HG03135 (cell line): ENCODE measurements around the gene CHCHD3.
A peak's percentile ranks its signal among the peaks of the same experiment; 100 is the strongest.

Source experiments
- ATAC-seq: cut with Tn5 transposase; IDR thresholded peaks from one replicate; pipeline ENCODE4 v1.9.1; 2021; ENCODE audit warnings: mild to moderate bottlenecking, moderate library complexity; ENCODE audit not compliant: unreplicated experiment

Gene CHCHD3

DNA sequence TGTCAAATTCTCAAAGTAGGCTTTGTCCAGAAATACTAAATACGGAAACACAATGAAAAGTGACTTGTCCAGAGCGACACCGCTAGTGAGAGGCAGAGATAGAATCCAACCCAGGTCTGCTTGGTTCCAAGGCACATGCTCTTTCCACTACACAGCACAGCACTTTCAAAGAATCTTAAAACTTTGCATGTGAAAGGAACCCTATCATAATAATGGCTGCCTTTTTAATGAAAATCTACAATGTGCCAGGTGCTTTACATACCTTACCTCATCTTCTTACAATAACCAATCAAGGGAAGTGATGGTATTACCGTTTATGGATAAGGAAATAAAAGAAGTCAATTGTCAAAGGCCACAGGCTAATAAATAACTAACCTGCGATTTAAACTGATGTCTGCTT, 2.6 kb downstream of the CHCHD3 start:
- ATAC-seq: no peak

DNA sequence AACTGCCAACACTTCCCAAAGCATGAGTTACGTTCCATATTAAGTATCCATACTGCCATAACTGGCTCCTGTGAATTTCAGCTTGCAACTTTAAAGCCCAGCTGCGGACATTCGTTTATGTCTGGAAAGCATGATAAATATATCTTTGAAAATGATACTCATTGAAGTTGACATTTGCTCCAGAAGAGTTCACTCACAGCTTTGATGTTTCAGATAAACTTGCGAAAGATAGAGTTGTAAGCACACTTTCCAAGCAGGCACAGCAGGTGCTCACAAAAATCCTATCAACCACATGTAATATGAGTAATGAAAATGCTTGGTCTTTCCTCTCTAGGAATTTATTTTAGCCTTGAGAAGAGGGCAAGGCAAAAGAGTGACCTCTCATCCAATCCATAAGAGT, 4.5 kb downstream of the CHCHD3 start:
- no peak for ATAC-seq

DNA sequence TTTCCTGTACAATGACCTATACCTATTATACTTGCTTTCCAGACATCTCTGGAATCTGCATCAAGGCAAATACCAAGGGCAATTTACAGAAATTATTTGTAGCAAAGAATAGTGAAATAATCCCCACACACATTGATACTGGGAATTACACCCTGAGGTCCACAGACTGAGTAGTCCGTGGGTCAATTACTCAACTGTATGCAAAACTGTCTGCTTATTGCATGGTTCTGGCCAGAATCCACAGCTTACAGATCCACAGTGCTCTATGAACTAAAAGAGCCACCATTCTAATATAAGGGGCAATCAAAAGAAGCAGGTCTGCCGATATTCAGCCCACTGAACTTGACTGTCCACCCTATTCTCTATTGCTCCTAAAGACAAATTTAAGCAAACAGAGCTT, 5.7 kb downstream of the CHCHD3 start:
- ATAC-seq: no peak

DNA sequence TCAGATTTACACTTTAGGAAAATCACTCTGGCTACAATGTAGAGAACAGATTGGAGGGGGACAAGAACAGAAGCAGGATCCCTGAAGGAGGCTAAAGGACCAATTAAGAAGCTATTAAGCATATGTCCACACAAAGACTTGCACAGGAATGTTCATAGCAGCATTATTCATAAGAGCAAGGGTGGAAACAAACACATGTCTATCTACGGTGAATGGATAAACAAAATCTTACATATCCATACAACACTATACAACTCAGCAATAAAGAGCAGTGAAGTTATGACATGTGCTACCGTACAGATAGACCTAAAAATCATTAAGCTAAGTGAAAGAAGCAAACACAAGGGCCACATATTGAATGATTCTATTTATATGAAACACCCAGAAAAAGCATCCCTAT, 10.4 kb downstream of the CHCHD3 start:
- ATAC-seq: no peak

DNA sequence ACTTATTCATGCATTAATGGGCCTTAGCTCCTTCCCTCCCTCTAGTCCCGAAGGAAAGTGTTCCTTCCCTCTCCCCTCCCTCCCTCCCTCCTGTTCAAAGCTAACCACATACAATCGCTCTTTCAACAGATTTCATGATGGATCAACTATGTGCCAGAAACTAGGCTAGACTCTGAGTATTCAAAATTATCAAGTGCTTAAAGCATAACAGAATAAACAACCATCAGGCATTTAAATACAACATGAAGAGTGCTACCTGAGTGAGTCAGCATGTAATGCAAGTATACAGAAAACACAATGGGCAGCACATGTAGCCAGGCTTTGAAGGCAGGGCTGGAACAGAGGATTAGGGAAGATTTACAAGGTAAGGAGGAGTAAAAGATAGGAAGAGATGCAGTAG, 11.3 kb downstream of the CHCHD3 start:
- no peak for ATAC-seq

DNA sequence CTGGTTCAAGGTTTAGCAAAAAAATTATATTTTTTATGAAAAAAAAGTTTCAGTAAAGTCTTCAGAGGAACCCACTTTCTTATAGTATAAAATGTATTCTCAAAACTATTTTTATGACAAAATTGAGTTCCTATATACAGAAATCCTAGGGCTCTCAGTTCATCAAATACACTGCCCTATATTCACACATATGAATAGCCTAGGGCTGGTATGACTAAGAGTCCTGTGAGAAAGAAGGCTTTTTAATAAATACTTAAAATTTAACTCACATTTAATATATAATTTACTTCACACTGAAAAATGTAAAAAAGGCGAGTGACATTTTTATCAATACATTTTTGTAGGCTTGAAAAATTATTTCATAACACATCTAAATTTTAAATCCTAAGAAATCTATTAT, 16.6 kb downstream of the CHCHD3 start:
- no peak for ATAC-seq

DNA sequence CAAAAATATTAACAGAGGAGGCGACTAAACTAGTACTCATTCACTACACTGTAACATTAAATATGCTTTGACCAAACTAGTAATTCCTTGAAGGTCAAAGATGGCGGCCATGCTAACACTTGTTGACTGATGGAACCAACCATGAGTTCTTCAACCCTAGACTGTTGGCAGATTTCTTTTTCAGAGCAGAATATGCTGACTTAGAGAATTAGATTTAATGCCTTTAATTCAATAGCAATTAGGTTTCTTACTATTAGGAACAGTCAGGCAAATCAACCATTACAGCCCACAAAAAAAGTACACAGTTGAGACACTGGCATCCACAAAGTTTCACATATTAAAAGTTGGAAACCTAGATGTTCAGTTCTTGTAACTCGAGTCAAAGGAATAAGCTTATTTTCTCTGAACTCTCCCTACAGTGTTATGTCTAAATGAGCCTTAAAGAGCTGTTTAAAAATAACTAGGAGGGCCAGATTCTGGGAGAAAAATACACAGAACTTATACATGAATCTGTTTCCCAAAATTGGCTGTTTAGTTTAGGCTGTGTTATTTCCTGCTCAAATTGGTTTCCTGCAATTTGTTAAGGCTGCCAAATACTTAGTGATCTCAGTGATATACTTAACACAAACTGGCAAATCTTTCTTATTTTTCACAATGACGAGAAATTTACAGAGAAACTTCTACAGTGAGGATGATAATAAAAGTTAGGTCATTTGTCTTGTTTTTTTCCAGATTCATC, 17.6 kb downstream of the CHCHD3 start:
- no peak for ATAC-seq

DNA sequence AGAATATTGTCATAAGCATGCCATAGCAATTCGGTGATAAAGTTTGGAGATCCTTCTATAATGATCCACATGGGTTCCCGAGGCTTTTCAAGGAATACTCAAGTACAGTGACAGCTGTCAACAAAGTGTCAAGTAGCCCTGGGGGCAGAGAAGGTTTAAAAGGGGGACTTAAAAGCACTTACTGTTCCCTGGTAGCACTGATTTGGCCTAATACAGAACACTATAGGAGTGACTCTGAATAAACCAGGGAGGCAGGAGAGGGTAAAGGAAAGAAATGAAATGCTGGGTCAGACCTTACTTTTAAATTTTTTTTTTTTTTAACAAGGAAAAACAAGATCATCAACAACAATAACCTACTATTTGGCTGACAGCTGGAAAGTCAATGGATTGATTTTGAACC, 20.1 kb downstream of the CHCHD3 start:
- no peak for ATAC-seq

DNA sequence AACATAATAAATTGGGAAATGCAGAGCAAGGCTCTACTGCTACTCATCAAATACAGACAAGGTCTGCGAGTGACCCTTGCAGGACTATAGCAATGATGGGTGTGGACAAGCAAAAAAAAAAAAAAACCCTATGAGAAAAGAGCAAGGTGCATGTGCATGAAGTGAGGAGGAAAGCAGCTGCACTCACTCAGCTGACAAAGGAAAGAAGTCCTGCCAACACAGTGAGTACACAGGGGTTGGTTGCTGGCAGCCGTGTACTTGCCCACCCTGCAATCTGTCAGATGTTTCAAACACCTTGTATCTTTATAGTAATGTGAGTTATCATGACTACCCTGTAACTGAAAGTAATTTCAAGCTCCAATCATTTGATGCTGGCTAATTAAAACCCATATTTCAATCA, 20.5 kb downstream of the CHCHD3 start:
- no peak for ATAC-seq

DNA sequence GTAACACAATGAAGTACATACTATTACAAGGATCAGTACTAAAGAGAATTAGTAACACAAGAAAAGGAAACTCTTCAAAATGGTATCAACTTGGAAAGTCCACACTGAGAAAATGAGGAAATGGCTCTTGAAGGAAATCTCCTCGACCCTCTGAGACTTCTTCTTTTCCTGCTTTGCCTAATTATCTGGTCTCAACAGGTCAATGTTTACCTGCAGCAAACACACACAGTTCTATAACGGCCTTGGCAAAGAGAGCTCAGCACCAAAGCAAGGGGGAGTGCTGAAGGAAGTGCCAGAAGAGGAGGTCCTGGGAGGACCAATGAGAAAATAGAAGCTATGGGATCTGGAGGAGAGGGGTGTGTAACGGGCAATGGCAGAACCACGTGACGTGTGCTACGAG, 21.9 kb downstream of the CHCHD3 start:
- no peak for ATAC-seq

DNA sequence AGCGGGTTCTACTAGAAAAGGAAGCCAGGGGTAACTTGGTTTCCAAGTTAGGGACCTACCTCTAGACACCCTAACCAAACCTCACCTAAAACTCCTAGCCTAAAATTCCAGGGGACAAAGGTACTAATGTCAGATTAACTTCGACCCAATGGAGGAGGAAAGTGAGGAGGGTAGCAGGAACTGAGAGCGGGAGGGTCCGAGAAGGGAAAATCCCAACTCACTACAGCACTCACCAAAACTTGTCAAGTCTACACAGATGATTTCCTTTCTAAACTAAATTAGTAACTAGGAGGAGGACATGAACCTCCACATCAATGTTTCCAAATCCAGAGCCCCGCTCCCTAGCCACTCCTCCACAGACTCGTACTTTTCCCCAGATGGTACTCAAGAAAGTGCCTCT, 22.6 kb downstream of the CHCHD3 start:
- ATAC-seq: no peak

DNA sequence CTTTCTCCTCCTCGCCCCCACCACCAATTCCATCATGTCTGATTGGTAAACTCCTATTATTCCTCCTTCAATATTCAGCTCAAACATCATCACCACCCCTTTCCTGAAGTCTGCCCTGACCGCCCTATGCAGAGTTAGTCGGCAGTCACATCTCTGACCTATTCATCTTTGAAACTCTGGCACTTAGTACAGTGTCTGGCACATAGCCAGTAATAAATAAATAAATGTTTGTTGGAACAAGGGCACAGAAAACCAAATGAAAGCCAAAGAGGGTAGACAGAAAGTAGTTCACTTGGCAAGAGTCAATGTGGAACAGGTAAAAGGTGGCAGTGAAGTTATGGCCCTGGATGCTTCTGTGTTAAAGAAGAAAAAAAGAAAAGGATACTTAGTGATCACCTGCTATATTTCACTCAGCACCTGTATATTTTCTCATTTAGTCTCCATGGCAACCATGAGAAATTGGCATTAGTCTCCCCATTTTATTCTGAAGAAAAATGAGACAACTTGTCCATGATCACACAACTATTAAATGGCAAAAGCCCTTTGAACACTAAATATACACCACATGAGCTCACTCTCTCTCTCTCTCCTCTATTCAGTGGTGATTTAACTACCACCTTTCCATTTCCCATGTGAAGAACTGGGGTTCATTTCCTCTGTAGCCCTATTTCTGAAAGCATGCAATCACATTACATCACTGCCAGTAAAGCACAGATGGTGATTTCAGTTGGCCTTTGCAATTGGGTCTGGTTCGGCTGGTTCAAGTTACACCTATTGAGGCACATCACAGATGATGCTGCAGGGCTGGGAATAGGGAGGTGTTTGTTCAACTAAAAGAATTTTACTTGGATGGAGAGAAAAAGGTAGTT, 25.3 kb downstream of the CHCHD3 start:
- ATAC-seq: peak; percentile 47

DNA sequence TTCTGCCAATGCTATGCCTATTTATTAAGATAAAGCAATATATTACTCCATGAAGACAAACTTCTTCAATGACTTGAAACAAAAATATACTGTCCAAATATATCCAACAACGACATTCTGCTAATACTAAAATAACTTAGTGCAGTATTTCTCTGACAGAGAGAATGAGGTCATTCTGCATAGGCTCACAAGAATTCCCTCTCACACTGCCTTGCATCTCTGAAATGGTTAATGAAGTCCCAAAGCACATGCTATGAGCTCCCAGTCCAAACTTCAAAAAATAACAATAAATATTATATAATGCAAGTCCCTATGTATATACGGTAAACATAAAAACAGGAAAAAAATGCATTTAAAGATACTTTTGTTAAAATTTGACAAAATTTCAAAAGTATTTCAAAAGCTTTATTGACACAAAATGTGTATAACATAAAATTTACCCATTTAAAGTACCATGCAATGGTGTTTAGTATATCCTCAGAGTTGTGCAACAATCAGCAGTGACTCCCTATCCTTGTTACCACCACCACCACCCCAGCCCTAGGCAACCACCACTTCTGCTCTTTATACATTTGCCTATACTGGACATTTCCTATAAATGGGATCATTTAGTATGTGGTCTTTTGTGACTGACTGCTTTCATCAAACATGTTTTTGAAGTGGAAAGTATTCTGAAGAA, 27.6 kb downstream of the CHCHD3 start:
- no peak for ATAC-seq

DNA sequence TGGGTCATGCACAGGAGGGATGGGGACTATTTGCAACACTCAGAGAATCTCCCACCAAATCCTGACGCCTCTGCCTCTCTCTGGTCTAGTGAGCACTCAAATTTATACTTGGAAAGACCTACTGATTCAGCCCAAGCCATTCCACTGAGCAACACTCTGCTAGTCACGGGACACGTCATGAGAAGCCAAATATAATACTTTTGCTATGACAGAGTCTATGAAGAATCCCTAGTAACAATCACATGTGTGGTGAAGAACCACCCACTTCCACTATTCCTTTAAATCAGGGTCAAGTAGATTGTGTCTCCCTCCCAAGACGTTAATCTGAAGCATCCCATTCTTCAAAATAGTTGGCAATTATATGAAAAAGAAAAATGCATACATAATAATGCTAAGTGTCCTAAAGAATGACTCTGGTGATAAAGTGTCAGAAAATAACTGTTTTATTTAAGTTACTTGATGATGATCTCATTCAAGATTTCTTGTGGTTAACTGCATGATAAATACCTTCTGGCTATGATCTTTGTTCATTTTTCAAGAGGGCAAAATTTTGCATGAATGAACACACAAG, 28.5 kb downstream of the CHCHD3 start:
- ATAC-seq: no peak

DNA sequence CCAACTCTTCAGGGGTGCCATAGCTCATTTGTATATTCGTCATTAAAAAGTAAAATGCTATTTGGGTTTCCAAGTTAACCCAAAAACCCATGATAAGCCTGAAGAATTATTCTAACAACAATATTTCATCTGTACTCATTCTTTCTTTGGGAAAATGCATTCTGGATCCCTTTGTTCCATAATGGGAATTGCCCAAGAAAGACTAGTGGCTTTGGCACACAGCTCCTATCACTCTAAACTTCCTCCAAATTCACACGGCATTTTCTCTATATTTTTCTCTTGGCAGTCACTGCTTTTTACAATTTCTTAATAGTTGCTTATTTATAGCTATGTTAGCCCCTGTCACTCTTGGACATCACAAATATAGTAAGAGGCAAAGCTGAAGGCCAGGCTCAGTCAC, 29.1 kb downstream of the CHCHD3 start:
- no peak for ATAC-seq

DNA sequence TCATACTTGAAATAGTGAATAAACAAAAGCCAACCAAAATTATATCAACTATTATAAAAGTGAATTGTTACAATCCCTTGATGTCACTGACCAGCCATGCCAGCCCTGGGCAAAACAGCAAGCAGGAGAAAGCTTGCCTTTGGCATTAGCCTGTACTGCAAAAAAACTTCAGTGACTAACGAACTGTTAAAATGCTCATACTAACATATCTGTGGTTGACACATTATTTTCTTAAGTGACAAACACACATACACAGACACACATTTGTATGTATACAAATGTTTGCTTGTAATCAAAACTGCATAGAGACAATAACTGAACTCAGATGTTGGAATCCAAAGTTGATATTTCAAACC, 29.5 kb downstream of the CHCHD3 start:
- no peak for ATAC-seq

DNA sequence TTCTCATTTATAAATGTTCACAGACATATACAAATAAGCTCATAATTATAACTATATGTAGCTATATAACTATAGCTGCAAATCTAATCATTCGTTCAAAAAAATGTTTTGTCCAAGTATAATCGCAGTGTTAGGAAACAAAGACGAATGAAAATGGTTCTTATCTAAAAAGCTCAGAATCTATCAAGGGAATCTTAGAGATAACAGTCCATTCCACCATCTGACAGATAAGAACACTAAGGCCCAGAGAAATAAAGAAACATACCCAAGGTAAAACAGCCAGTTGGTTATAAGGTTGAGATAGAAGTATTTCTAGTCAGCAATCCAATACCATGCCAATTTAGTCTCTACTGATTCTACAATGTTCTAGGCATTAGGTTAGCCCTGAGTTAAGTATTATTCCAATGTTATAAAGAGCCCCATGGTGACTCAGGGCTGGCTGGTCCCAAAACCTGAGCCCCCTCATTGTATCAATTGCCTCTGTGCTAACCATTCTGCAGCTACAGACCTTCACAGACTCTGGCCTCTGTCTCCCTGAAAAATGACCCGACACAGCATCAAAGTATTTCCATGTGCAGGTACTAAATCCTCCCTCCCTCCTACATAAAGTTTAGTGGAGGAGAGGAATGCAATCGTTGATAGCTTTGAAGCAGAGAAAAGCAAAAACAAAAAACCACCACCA, 30.0 kb downstream of the CHCHD3 start:
- no peak for ATAC-seq

DNA sequence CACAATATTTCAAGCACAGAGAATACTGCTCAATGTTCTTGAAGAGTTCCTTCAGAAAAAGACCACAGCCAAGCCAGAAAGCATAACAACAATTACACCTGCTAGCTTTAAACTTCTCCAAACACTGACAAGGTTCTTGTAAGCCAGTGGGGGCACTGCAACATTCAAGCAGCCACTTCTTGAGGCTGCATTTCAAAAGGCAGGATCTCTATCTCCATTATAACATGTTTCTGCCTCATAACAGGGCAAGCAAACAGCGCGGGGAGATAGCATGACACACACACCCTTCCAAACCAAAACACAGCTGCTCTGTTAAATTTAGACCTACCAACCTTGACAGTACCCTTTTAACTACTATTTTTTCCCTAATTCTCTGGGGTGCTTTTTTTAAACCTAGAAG, 30.8 kb downstream of the CHCHD3 start:
- no peak for ATAC-seq

DNA sequence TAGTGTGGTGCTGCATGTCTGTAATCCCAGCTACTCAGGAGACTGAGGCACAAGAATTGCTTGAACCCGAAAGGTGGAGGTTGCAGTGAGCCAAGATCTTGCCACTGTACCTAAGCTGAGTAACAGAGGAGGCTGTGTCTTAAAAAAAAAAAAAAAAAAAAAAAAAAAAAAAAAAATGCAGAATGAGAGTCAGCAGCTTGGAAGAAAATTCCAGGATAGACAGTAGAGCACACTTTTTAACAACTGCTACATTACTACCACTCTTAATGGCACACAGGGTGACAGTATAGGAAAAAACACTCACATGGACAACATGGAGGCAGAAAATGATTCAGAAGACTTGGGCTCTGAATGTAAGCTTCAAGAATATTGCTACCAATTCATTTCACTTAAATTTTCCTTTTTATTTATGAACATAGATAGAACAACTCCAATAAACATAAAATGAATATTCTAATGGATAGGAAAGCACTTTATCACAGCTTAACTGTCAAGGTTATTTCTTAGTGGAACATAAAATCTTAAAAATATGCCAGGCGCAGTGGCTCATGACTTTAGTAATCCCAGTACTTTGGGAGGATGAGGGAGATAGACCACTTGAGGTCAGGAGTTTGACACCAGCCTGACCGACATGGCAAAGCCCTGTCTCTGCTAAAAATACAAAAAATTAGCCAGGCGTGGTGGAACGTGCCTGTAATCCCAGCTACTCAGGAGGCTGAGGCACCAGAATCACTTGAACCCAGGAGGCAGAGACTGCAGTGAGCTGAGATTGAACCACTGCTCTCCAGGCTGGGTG, 31.5 kb downstream of the CHCHD3 start:
- no peak for ATAC-seq

DNA sequence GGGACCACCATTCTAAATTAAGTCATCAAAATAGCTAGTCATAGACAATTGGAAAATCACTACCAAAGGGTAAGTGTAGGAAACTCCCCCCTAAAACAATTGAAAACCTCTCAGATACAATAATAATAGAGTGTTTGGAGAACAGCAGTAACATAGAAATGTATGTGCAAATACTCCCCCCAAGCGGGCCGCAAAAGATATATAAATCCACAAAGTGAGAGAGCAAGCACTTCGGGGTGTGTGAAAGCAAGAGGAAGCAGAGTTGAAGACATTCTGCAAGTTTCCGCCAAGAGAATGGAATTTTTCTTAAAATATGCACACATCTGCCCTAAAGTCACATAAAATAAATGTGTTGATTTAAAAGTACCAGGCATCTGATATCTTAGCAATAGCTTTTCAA, 33.3 kb downstream of the CHCHD3 start:
- ATAC-seq: no peak
